ENCODE data around the gene ANXA11.

- TF ChIP-seq CTCF (IDR thresholded peaks at IDR 0.05; ENCODE audit: poor library complexity, severe bottlenecking) (no peak), POLR2AphosphoS5 (IDR thresholded peaks at IDR 0.05) (no peak), EP300 (conservative IDR thresholded peaks at IDR 0.05; ENCODE audit: poor library complexity, severe bottlenecking) (no peak), EZH2 (IDR thresholded peaks at IDR 0.05; ENCODE audit: borderline replicate concordance, insufficient read depth, low read length, poor library complexity, severe bottlenecking) (no peak), TAF1 (IDR thresholded peaks at IDR 0.05; ENCODE audit: low read depth) (no peak), RAD21 (conservative IDR thresholded peaks at IDR 0.05) (no peak)
These were observed 22.4 kb downstream of the ANXA11 start for GRCh38 chr10:80182986-80183385.
